Ovary (tissue), 3 donors: ENCODE results near the gene SIPA1L3.

Experiments
- EP300 ChIP-seq: sonication (generic); formaldehyde crosslinking; IDR thresholded peaks from one replicate; pipeline ENCODE4 v1.6.1; 2017; ENCODE audit warnings: antibody characterized with exemption
- POLR2A ChIP-seq: fragments of 450-650 bp; IDR thresholded peaks from one replicate; pipeline ENCODE4 v1.6.1; 2017; ENCODE audit warnings: antibody characterized with exemption, mild to moderate bottlenecking, moderate library complexity
- TF ChIP-seq, protein P1 (sequence below), 3 donors: fragments of 450-650 bp in 2 of 3; fragments of 200-600 bp in 1 of 3; IDR thresholded peaks; one replicate each; pipeline versions ENCODE4 v1.5.1 to v1.8.0; 2016 to 2022; ENCODE audit warnings: antibody characterized with exemption in 3 of 3, mild to moderate bottlenecking in 1 of 3
- donor health status: DM: no; HTN: no; CAD: no.

DNA sequence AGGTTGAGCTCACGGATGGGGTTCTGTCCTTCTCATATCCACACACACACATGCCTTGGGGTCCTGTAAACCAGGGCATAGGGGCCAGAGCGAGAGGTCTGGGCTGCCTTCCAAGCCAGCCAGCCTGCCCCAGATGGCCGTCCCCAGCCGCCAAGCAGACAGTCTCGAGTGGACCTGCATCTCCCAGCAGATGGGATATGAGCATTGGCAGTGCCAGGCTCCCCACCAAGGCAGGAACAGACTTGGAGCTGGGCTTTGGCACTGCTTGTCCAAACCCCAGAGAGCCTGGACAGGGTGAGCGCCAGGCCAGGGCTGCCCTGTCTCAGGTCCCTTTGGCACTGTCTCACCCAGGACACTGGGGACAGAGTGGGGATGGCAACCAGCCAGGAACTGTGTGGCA, 186.6 kb downstream of the SIPA1L3 start:
- TF ChIP-seq, protein P1, sequence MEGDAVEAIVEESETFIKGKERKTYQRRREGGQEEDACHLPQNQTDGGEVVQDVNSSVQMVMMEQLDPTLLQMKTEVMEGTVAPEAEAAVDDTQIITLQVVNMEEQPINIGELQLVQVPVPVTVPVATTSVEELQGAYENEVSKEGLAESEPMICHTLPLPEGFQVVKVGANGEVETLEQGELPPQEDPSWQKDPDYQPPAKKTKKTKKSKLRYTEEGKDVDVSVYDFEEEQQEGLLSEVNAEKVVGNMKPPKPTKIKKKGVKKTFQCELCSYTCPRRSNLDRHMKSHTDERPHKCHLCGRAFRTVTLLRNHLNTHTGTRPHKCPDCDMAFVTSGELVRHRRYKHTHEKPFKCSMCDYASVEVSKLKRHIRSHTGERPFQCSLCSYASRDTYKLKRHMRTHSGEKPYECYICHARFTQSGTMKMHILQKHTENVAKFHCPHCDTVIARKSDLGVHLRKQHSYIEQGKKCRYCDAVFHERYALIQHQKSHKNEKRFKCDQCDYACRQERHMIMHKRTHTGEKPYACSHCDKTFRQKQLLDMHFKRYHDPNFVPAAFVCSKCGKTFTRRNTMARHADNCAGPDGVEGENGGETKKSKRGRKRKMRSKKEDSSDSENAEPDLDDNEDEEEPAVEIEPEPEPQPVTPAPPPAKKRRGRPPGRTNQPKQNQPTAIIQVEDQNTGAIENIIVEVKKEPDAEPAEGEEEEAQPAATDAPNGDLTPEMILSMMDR (IDR thresholded peaks at IDR 0.05), result no peak
- TF ChIP-seq POLR2A (no peak), EP300 (no peak)
